Measurements from ENCODE around the gene MYO5C. TPM values are rescaled to one million over a fixed set of nuclear protein-coding genes. Genes with fewer than 3 reads are reported as not detected.
A peak's percentile ranks its signal among the peaks of the same experiment; 100 is the strongest.

Gene MYO5C
- total and polyA plus RNA-seq, 2 of the 13 experiments (the other 11 are each of a cell fraction or from before 2014, with no cell fraction given), result 15.7 to 23.7 TPM

- Histone ChIP-seq H3K27me3 (ENCODE audit: control insufficient read depth in 1 of 2, insufficient read depth in 2 of 2, low read length in 2 of 2) (no peaks in the 10 kb centered on the region), H3K9ac (ENCODE audit: insufficient read depth, low read depth, low read length) (no peak overlapping the region), H3K9me3 (ENCODE audit: low read length) (no peaks in the 10 kb centered on the region), H3K4me2 (ENCODE audit: low read depth, low read length) (no peak overlapping the region), H3K4me3 (replicated peaks in 1 of 3; ENCODE audit: insufficient read depth in 1 of 3, low read depth in 2 of 3, low read length in 3 of 3) (no peak overlapping the region), H3K36me3 (replicated peaks in 1 of 2; ENCODE audit: control insufficient read depth in 1 of 2, insufficient read depth in 2 of 2, low read length in 2 of 2) (peaks cover 15 to 69% of the 10 kb centered on the region in 2 experiments), H3K79me2 (ENCODE audit: insufficient read depth, low read length) (no peaks in the 10 kb centered on the region), H4K20me1 (ENCODE audit: insufficient read depth, low read length) (no peaks in the 10 kb centered on the region), H3K27ac (ENCODE audit: extremely low read length, insufficient read depth, low read length) (no peak overlapping the region), H3K4me1 (ENCODE audit: insufficient read depth, low read length) (no peaks in the 10 kb centered on the region), H2AFZ (ENCODE audit: low read length) (no peak overlapping the region)
- CTCF ChIA-PET (ENCODE audit: low intra/inter-chr PET ratio, low total read pairs), result no interaction called here
- POLR2A ChIA-PET, result no interaction called here
- BruUV-seq (replicated peaks), result no TSS peak
- TF ChIP-seq RCOR2 (CRISPR knock-in tag; IDR thresholded peaks at IDR 0.05), result no peak
- TF ChIP-seq ZNF20 (CRISPR knock-in tag; IDR thresholded peaks at IDR 0.05), result no peak
- TF ChIP-seq SP5 (CRISPR knock-in tag; IDR thresholded peaks at IDR 0.05; ENCODE audit: borderline replicate concordance, low read depth), result no peak
- TF ChIP-seq ZNF724P (CRISPR knock-in tag; IDR thresholded peaks at IDR 0.05; ENCODE audit: borderline replicate concordance), result no peak
- TF ChIP-seq, protein P1, sequence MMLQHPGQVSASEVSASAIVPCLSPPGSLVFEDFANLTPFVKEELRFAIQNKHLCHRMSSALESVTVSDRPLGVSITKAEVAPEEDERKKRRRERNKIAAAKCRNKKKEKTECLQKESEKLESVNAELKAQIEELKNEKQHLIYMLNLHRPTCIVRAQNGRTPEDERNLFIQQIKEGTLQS (CRISPR knock-in tag; IDR thresholded peaks at IDR 0.05), result no peak
- no peak for TF ChIP-seq ZNF232 (CRISPR knock-in tag; IDR thresholded peaks at IDR 0.05; ENCODE audit: borderline replicate concordance)
- TF ChIP-seq PHF8 (CRISPR knock-in tag; IDR thresholded peaks at IDR 0.05), result no peak
- no peak for TF ChIP-seq FOXM1 (CRISPR knock-in tag; IDR thresholded peaks at IDR 0.05)
- TF ChIP-seq FOSL2 (CRISPR knock-in tag; IDR thresholded peaks at IDR 0.05), result no peak
- TF ChIP-seq, protein P2, sequence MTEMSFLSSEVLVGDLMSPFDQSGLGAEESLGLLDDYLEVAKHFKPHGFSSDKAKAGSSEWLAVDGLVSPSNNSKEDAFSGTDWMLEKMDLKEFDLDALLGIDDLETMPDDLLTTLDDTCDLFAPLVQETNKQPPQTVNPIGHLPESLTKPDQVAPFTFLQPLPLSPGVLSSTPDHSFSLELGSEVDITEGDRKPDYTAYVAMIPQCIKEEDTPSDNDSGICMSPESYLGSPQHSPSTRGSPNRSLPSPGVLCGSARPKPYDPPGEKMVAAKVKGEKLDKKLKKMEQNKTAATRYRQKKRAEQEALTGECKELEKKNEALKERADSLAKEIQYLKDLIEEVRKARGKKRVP (CRISPR knock-in tag; IDR thresholded peaks at IDR 0.05), result no peak
- no peak for TF ChIP-seq ZFP36L2 (CRISPR knock-in tag; IDR thresholded peaks at IDR 0.05)
- no peak for TF ChIP-seq ELF4 (CRISPR knock-in tag; IDR thresholded peaks at IDR 0.05; ENCODE audit: borderline replicate concordance)
- no peak for TF ChIP-seq ZNF503 (CRISPR knock-in tag; IDR thresholded peaks at IDR 0.05)
- no peak for TF ChIP-seq ZNF260 (CRISPR knock-in tag; IDR thresholded peaks at IDR 0.05; ENCODE audit: borderline replicate concordance, low read depth)
- TF ChIP-seq HOXD1 (CRISPR knock-in tag; IDR thresholded peaks at IDR 0.05), result no peak
- TF ChIP-seq PCBP2 (optimal IDR thresholded peaks at IDR 0.05; ENCODE audit: low read depth, low read length, poor library complexity, severe bottlenecking), result no peak
- TF ChIP-seq TCF12 (IDR thresholded peaks at IDR 0.05), result no peak
- no peak for TF ChIP-seq TCF12 (CRISPR knock-in tag; IDR thresholded peaks at IDR 0.05)
- no peak for TF ChIP-seq RBAK (CRISPR knock-in tag; IDR thresholded peaks at IDR 0.05)
- TF ChIP-seq ZFYVE20 (CRISPR knock-in tag; IDR thresholded peaks at IDR 0.05; ENCODE audit: borderline replicate concordance, low read depth), result no peak
- DNase-seq (ENCODE audit: low spot score) (no peak), FAIRE-seq (no peak), ATAC-seq (0 out of 3 replicates have a peak, but pooled peaks have one; percentile 20)
- whole genome bisulfite sequencing (ENCODE audit: low lambda C conversion rate), result 96% methylated on average over 3 of the region's 5 CpGs
- intact Hi-C loops (cut with micrococcal nuclease; ENCODE audit: unreplicated experiment), result loop anchor here (2.0 to 5.0 kb wide), 5 partner anchors 37 to 310 kb away; partner anchors contain the start of genes ARPP19 and MYO5C
- in situ Hi-C loops (cut with HindIII; ENCODE audit: extremely low pct_ligation_motif_present, low pct_unique_long_range_greater_than_20kb), result no loop called here
Measured at GRCh38 chr15:52257734-52258062, 37.9 kb downstream of the MYO5C start.
